Sigmoid colon (tissue), 7 donors: ENCODE results near the gene GLCCI1. TPM values are rescaled to one million over a fixed set of nuclear protein-coding genes. Genes with fewer than 3 reads are reported as not detected.

Experiments used
- DNase-seq: peaks from one replicate; pipeline ENCODE4 v3.0.0-alpha.2; 2019
- H3K27ac ChIP-seq, 4 donors: fragments of 200-600 bp; sonication (generic); one replicate each; pipeline ENCODE4 v1.5.1; 2016 to 2019; ENCODE audit warnings: mild to moderate bottlenecking in 1 of 4
- H3K27me3 ChIP-seq, 3 donors: fragments of 200-600 bp; sonication (generic); one replicate each; pipeline ENCODE4 v1.5.1; 2019; ENCODE audit warnings: mild to moderate bottlenecking in 1 of 3
- H3K36me3 ChIP-seq, 4 donors: fragments of 200-600 bp; sonication (generic); one replicate each; pipeline ENCODE4 v1.5.1; 2016 to 2019
- H3K4me1 ChIP-seq, 4 donors: fragments of 200-600 bp; sonication (generic); one replicate each; pipeline ENCODE4 v1.5.1; 2017 to 2019
- H3K4me3 ChIP-seq, 4 donors: fragments of 200-600 bp; sonication (generic); one replicate each; pipeline ENCODE4 v1.5.1; 2017 to 2019; ENCODE audit warnings: mild to moderate bottlenecking in 2 of 4, moderate library complexity in 1 of 4
- H3K9me3 ChIP-seq, 4 donors: fragments of 200-600 bp in 3 of 4; sonication (generic) in 3 of 4; one replicate each; pipeline versions ENCODE4 v1.5.1 to v1.6.1; 2013 to 2019
- EP300 ChIP-seq, 4 donors: sonication (generic); formaldehyde crosslinking; IDR thresholded peaks; one replicate each; pipeline ENCODE4 v1.6.1; 2017; ENCODE audit warnings: antibody characterized with exemption in 4 of 4
- POLR2A ChIP-seq, 2 donors: fragments of 450-650 bp; IDR thresholded peaks; one replicate each; pipeline ENCODE4 v1.6.1; 2016; ENCODE audit warnings: antibody characterized with exemption in 2 of 2, mild to moderate bottlenecking in 2 of 2, moderate library complexity in 2 of 2
- POLR2AphosphoS5 ChIP-seq, 4 donors: sonication (generic); formaldehyde crosslinking; IDR thresholded peaks; one replicate each; pipeline ENCODE4 v1.6.1; 2017; ENCODE audit warnings: antibody characterized with exemption in 4 of 4
- WGBS, 2 donors: extraction: QIAGEN DNeasy Blood & Tissue Kit; methylation state at CpG; one replicate each; pipeline ENCODE4 v1.1.7; 2013; 5-methylcytosine and 5-hydroxymethylcytosine counted together
- intact Hi-C: fragments of 100-400 bp; cut with DNase I; formaldehyde crosslinking; loops from one replicate; pipeline ENCODE4 v1.15.1; 2023
- polyA plus RNA-seq, 3 donors: library from polyadenylated mRNA; stranded (reverse); fragments of 200-250 nt; gene quantifications; one replicate each; pipeline ENCODE4 v1.2.3, GENCODE V29; 2013
- total RNA-seq, 4 donors: library from RNA; depleted of rRNA; stranded (reverse); fragments of >200 nt; gene quantifications; one replicate each; pipeline ENCODE4 v1.1.0, GENCODE V29; 2016
- TF ChIP-seq, protein P1 (sequence below), 4 experiments: fragments of 450-650 bp in 3 of 4; fragments of 200-600 bp in 1 of 4; IDR thresholded peaks; one replicate each; pipeline ENCODE4 v1.5.1; 2016 to 2019; ENCODE audit warnings: antibody characterized with exemption in 4 of 4, mild to moderate bottlenecking in 3 of 4, moderate library complexity in 2 of 4
- donor health status: healthy with polysubstance abuse.
- donor health status: Bipolar disorder and iron deficiency.
- donor health status: healthy.

Gene GLCCI1
- total and polyA plus RNA-seq, 7 donors, result 1.4 to 17.7 (median 6.1) TPM

DNA sequence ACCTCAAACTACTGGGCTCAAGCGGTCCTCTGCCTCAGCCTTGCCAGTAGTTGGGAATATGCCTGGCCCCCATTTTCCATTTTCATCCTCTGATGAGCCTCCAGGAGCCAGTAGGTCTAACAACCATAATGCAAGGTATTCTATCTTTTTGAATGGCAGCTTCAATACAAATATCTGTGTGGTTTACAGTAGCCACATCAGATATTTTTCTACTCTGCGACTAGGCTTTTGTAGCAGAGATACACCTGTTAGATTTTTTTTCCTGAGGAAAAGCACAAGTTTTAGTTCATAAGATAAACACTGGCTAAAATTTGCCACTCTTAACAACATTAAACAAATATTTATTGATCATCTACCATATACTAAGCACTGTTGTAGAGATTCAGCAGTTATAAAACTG is 3.9 kb upstream of the GLCCI1 start:
- no peak overlapping the region for H3K4me3 ChIP-seq
- no peak overlapping the region for H3K27ac ChIP-seq
- H3K36me3 ChIP-seq, result no peaks in the 10 kb centered on the region
- H3K4me1 ChIP-seq, result no peaks in the 10 kb centered on the region
- DNase-seq, result no peak
- H3K9me3 ChIP-seq, result no peaks in the 10 kb centered on the region
- no peaks in the 10 kb centered on the region for H3K27me3 ChIP-seq
- no peak for TF ChIP-seq POLR2AphosphoS5 (IDR thresholded peaks at IDR 0.05)
- TF ChIP-seq POLR2A (IDR thresholded peaks at IDR 0.05), result no peak
- TF ChIP-seq, protein P1, sequence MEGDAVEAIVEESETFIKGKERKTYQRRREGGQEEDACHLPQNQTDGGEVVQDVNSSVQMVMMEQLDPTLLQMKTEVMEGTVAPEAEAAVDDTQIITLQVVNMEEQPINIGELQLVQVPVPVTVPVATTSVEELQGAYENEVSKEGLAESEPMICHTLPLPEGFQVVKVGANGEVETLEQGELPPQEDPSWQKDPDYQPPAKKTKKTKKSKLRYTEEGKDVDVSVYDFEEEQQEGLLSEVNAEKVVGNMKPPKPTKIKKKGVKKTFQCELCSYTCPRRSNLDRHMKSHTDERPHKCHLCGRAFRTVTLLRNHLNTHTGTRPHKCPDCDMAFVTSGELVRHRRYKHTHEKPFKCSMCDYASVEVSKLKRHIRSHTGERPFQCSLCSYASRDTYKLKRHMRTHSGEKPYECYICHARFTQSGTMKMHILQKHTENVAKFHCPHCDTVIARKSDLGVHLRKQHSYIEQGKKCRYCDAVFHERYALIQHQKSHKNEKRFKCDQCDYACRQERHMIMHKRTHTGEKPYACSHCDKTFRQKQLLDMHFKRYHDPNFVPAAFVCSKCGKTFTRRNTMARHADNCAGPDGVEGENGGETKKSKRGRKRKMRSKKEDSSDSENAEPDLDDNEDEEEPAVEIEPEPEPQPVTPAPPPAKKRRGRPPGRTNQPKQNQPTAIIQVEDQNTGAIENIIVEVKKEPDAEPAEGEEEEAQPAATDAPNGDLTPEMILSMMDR (IDR thresholded peaks at IDR 0.05), result no peak
- no peak for TF ChIP-seq EP300 (IDR thresholded peaks at IDR 0.05)
- intact Hi-C loops, result loop anchor here (5.0 to 10.0 kb wide), 4 partner anchors 282 to 780 kb away; partner anchors contain the start of genes C1GALT1, MIOS and UMAD1
- 88 to 94% methylated on average over 2 of the region's 2 CpGs for WGBS, 2 donors

DNA sequence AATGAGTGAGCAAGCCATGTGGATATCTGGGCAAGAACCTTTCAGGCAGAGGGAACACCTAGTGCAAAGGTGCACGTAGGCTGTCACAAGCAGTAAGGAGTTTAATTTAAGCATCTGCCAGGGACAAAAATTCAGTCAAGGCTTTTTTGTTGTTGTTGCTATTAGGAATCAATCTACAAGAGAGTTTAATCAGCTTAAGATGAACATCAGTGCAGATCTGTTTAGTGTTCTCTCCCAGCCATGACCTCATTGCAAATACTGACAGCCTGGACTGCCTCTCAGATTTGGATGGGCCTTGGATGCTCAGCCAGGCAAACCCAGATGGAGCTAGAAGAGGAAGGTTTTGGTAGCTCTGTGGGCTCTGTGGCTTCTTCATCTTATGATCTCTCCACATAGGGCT is 3.3 kb upstream of the GLCCI1 start:
- no peaks in the 10 kb centered on the region for H3K9me3 ChIP-seq
- H3K36me3 ChIP-seq, result no peaks in the 10 kb centered on the region
- WGBS, 2 donors, result 91 to 94% methylated on average over 1 of the region's 1 CpG
- TF ChIP-seq POLR2AphosphoS5 (IDR thresholded peaks at IDR 0.05) (no peak), EP300 (IDR thresholded peaks at IDR 0.05) (no peak), POLR2A (IDR thresholded peaks at IDR 0.05) (no peak)
- TF ChIP-seq, protein P1 (IDR thresholded peaks at IDR 0.05), result no peak
- H3K27me3 ChIP-seq, result no peaks in the 10 kb centered on the region
- H3K4me1 ChIP-seq, result no peaks in the 10 kb centered on the region
- intact Hi-C loops, result loop anchor here (5.0 to 10.0 kb wide), 4 partner anchors 283 to 780 kb away; partner anchors contain the start of genes C1GALT1, MIOS and UMAD1
- H3K4me3 ChIP-seq, result no peak overlapping the region
- H3K27ac ChIP-seq, result no peak overlapping the region
- DNase-seq, result no peak

DNA sequence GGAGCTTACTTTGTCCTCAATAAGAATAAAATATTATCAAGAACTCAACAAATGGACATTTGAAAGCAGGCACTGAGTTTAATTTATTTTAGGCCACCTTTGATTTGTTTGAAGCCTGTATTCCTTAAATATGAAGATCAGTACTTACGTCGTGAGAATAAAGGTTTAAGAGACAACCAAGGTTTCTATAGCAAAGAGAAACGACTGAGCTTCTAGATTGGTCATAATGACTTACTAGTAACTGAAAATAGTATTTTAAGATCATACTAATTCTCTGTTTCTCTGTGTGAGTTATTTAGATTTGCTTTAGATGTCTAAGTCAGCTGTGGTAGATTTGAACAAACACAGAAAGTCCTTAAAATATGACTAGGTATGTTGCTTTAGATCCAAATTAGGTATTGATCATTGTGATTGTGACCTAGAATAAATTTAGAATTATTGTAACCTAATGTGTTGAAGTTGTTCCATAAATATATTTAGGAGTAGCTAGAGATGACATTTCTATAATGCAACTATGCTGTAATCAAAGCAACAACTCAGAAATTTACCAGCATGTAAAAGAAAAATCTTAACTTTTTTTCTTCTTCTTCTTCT is 2.4 kb upstream of the GLCCI1 start:
- peaks cover 0 to 9% (median 2%) of the 10 kb centered on the region in 4 donors for H3K4me1 ChIP-seq
- TF ChIP-seq, protein P1 (IDR thresholded peaks at IDR 0.05), result no peak
- TF ChIP-seq POLR2AphosphoS5 (IDR thresholded peaks at IDR 0.05) (no peak), POLR2A (IDR thresholded peaks at IDR 0.05) (no peak), EP300 (IDR thresholded peaks at IDR 0.05) (no peak)
- no peaks in the 10 kb centered on the region for H3K9me3 ChIP-seq
- intact Hi-C loops, result loop anchor here (5.0 to 10.0 kb wide), 4 partner anchors 284 to 781 kb away; partner anchors contain the start of genes C1GALT1, MIOS and UMAD1
- no peaks in the 10 kb centered on the region for H3K27me3 ChIP-seq
- DNase-seq, result no peak
- no peak overlapping the region for H3K4me3 ChIP-seq
- WGBS, 2 donors, result 45 to 61% methylated on average over 3 of the region's 3 CpGs
- H3K27ac ChIP-seq, result no peak overlapping the region
- H3K36me3 ChIP-seq, result no peaks in the 10 kb centered on the region

DNA sequence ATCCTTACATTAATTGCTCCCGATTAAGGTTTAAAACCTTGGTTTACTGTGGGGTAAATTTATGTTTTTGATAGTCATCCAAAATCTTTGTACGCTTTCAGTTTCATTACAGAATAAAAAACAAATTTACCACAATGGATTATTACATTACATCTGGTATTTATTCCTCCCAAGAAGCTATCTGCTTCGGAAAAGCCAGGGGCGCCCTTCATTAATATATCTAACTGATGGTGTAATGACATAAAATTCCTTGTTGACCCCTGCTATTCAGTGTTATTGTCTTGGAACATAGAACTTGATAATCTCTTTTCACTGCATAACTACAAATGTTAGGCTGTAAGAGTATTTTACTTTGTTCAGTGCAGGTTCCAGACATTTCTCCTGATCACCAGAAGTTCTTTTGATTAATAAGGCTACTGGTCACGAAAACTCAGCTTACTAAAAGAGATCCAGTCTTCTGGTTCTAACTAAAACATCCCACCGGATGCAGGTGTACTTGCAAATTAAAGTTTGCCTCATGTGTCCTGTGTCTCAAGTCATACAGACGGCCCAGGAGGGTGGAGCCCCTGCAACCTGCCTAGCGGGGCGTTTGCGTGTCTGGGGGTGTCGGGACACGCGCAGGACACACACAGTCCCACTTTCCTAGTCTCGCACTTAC is 581 bp upstream of the GLCCI1 start:
- peak overlapping the region; percentile 87 to 95 (median 92) for H3K4me3 ChIP-seq

More for the DNA sequence above, 581 bp upstream of the GLCCI1 start:
- WGBS, 2 donors, result 1 to 3% methylated on average over 14 of the region's 14 CpGs
- no peaks in the 10 kb centered on the region for H3K36me3 ChIP-seq
- no peaks in the 10 kb centered on the region for H3K9me3 ChIP-seq
- peaks cover 0 to 15% (median 7%) of the 10 kb centered on the region in 4 donors for H3K4me1 ChIP-seq
- peak overlapping the region; percentile 89 to 99 (median 97) for H3K27ac ChIP-seq
- TF ChIP-seq, protein P1 (IDR thresholded peaks at IDR 0.05), result no peak
- no peak for TF ChIP-seq EP300 (IDR thresholded peaks at IDR 0.05)
- TF ChIP-seq POLR2A (IDR thresholded peaks at IDR 0.05), result no peak
- no peak for TF ChIP-seq POLR2AphosphoS5 (IDR thresholded peaks at IDR 0.05)
- intact Hi-C loops, result loop anchor here (2.0 to 10.0 kb wide), 5 partner anchors 249 to 783 kb away; partner anchors contain the start of genes C1GALT1, MIOS and UMAD1
- H3K27me3 ChIP-seq, result no peaks in the 10 kb centered on the region
- DNase-seq, result no peak
